ENCODE measurements around the gene ZNF746.

DNA sequence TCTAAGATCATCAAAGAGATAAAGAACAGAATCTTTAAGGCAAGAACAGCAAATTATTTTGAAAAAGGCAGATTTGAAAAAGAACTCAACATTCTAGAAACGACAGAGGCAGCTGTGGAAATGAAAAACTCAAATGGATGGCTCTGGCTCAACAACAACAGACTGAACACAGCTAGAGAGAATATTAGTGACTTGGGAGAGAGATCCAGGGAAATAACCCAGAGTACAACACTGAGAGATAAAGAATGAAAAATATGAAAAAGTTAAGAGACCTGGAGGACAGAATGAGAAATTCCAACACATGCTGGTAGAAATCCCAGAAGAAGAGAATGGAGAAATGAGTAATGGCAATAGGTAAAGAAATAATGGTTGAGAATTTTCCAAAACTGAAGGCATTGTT is 18.9 kb downstream of the ZNF746 start:
- TF ChIP-seq, protein P1, sequence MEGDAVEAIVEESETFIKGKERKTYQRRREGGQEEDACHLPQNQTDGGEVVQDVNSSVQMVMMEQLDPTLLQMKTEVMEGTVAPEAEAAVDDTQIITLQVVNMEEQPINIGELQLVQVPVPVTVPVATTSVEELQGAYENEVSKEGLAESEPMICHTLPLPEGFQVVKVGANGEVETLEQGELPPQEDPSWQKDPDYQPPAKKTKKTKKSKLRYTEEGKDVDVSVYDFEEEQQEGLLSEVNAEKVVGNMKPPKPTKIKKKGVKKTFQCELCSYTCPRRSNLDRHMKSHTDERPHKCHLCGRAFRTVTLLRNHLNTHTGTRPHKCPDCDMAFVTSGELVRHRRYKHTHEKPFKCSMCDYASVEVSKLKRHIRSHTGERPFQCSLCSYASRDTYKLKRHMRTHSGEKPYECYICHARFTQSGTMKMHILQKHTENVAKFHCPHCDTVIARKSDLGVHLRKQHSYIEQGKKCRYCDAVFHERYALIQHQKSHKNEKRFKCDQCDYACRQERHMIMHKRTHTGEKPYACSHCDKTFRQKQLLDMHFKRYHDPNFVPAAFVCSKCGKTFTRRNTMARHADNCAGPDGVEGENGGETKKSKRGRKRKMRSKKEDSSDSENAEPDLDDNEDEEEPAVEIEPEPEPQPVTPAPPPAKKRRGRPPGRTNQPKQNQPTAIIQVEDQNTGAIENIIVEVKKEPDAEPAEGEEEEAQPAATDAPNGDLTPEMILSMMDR (IDR thresholded peaks at IDR 0.05 in 2 of 3, conservative IDR thresholded peaks at IDR 0.05 in 1 of 3; ENCODE audit: insufficient read depth in 2 of 3, low read depth in 1 of 3, low read length in 3 of 3), result no peak
- TF ChIP-seq, protein P2, sequence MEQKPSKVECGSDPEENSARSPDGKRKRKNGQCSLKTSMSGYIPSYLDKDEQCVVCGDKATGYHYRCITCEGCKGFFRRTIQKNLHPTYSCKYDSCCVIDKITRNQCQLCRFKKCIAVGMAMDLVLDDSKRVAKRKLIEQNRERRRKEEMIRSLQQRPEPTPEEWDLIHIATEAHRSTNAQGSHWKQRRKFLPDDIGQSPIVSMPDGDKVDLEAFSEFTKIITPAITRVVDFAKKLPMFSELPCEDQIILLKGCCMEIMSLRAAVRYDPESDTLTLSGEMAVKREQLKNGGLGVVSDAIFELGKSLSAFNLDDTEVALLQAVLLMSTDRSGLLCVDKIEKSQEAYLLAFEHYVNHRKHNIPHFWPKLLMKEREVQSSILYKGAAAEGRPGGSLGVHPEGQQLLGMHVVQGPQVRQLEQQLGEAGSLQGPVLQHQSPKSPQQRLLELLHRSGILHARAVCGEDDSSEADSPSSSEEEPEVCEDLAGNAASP (IDR thresholded peaks at IDR 0.05), result no peak
- TF ChIP-seq, protein P3, sequence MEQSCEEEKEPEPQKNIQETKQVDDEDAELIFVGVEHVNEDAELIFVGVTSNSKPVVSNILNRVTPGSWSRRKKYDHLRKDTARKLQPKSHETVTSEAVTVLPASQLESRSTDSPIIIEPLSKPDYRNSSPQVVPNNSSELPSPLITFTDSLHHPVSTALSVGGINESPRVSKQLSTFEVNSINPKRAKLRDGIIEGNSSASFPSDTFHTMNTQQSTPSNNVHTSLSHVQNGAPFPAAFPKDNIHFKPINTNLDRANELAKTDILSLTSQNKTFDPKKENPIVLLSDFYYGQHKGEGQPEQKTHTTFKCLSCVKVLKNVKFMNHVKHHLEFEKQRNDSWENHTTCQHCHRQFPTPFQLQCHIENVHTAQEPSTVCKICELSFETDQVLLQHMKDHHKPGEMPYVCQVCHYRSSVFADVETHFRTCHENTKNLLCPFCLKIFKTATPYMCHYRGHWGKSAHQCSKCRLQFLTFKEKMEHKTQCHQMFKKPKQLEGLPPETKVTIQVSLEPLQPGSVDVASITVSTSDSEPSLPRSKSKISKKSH (CRISPR knock-in tag; IDR thresholded peaks at IDR 0.05), result no peak
- TF ChIP-seq GATAD2B (IDR thresholded peaks at IDR 0.05; ENCODE audit: borderline replicate concordance), result no peak

Measured in K562 (cell line).